Karpas-422 (cell line): ENCODE data around the gene EPB41L4A. TPM values are rescaled to one million over a fixed set of nuclear protein-coding genes. Genes with fewer than 3 reads are reported as not detected.

Experiments
- DNase-seq: peaks from one replicate; pipeline ENCODE4 v3.0.0-alpha.2; 2015
- H2AFZ ChIP-seq: fragments of 200-600 bp; sonication (generic); 2 replicates; pipeline ENCODE4 v1.6.1; 2014; ENCODE audit warnings: antibody characterized with exemption, low read length, mixed read lengths
- H3K27ac ChIP-seq: fragments of 200-600 bp; sonication (generic); 2 replicates; pipeline ENCODE4 v1.5.1; 2014; ENCODE audit warnings: mild to moderate bottlenecking, low read length, moderate library complexity
- H3K27me3 ChIP-seq: fragments of 200-600 bp; sonication (generic); 2 replicates; pipeline ENCODE4 v1.6.1; 2014; ENCODE audit warnings: low read length, mixed read lengths
- H3K36me3 ChIP-seq: fragments of 200-600 bp; sonication (generic); 2 replicates; pipeline ENCODE4 v1.6.1; 2014; ENCODE audit warnings: low read length, mixed read lengths; ENCODE audit not compliant: insufficient read depth
- H3K4me1 ChIP-seq: fragments of 200-600 bp; sonication (generic); 2 replicates; pipeline ENCODE4 v1.6.1; 2014; ENCODE audit warnings: mild to moderate bottlenecking, low read length, mixed read lengths
- H3K4me2 ChIP-seq: fragments of 200-600 bp; sonication (generic); 2 replicates; pipeline ENCODE4 v1.6.1; 2014; ENCODE audit warnings: low read length, low read depth, mild to moderate bottlenecking; ENCODE audit not compliant: poor library complexity, severe bottlenecking
- H3K4me3 ChIP-seq: fragments of 200-600 bp; sonication (generic); 2 replicates; pipeline ENCODE4 v1.5.1; 2014; ENCODE audit warnings: mild to moderate bottlenecking, antibody characterized with exemption, low read length, mixed read lengths
- H3K79me2 ChIP-seq: fragments of 200-600 bp; sonication (generic); 2 replicates; pipeline ENCODE4 v1.6.1; 2014; ENCODE audit warnings: mild to moderate bottlenecking, low read length, mixed read lengths
- H3K9ac ChIP-seq: fragments of 200-600 bp; sonication (generic); 2 replicates; pipeline ENCODE4 v1.6.0; 2014; ENCODE audit warnings: low read length
- H3K9me2 ChIP-seq: fragments of 200-600 bp; sonication (generic), shearing (Covaris generic); replicated peaks from 2 replicates; pipeline ENCODE4 v1.6.0; 2014; ENCODE audit warnings: mild to moderate bottlenecking, low read length, moderate library complexity; ENCODE audit not compliant: insufficient read depth
- H3K9me3 ChIP-seq: fragments of 300-700, 200-600 bp; sonication (generic); 2 replicates; pipeline ENCODE4 v1.6.1; 2014; ENCODE audit warnings: low read length, mixed read lengths
- H4K20me1 ChIP-seq: fragments of 200-600 bp; sonication (generic); 2 replicates; pipeline ENCODE4 v1.6.1; 2014; ENCODE audit warnings: mild to moderate bottlenecking, antibody characterized with exemption, low read length, low read depth; ENCODE audit not compliant: insufficient read depth
- total RNA-seq: library from RNA; depleted of rRNA; stranded (reverse); fragments of >200 nt; shearing (Covaris generic); gene quantifications from 2 replicates; pipeline ENCODE4 v1.2.3, GENCODE V29; 2014; ENCODE audit warnings: low replicate concordance

The EPB41L4A gene
- total RNA-seq, 1 experiment from 2014 or later: 0.63 TPM

GRCh38 chr5:112390327-112390726, 28.8 kb downstream of the EPB41L4A start:
- DNase-seq: no peak
- no peaks in the 10 kb centered on the region for H3K27me3 ChIP-seq

GRCh38 chr5:112388739-112389138, 30.3 kb downstream of the EPB41L4A start:
- H4K20me1 ChIP-seq: no peaks in the 10 kb centered on the region
- no peak overlapping the region for H3K9ac ChIP-seq
- H3K9me2 ChIP-seq: no peaks in the 10 kb centered on the region
- no peak overlapping the region for H3K27ac ChIP-seq
- DNase-seq: no peak
- H3K4me2 ChIP-seq: no peak overlapping the region
- H3K9me3 ChIP-seq: no peaks in the 10 kb centered on the region
- H3K4me3 ChIP-seq: no peak overlapping the region
- peaks cover 4% of the 10 kb centered on the region for H3K4me1 ChIP-seq
- no peaks in the 10 kb centered on the region for H3K79me2 ChIP-seq
- H2AFZ ChIP-seq: no peak overlapping the region
- no peaks in the 10 kb centered on the region for H3K27me3 ChIP-seq
- no peaks in the 10 kb centered on the region for H3K36me3 ChIP-seq

More at GRCh38 chr5:112390327-112390726, 28.8 kb downstream of the EPB41L4A start:
- no peak overlapping the region for H3K4me2 ChIP-seq
- no peaks in the 10 kb centered on the region for H3K9me3 ChIP-seq
- no peaks in the 10 kb centered on the region for H4K20me1 ChIP-seq
- H3K36me3 ChIP-seq: no peaks in the 10 kb centered on the region
- H3K9ac ChIP-seq: no peak overlapping the region
- no peak overlapping the region for H3K4me3 ChIP-seq
- H3K9me2 ChIP-seq: no peaks in the 10 kb centered on the region
- no peak overlapping the region for H3K27ac ChIP-seq
- no peaks in the 10 kb centered on the region for H3K4me1 ChIP-seq
- no peaks in the 10 kb centered on the region for H3K79me2 ChIP-seq
- no peak overlapping the region for H2AFZ ChIP-seq

- Histone ChIP-seq H3K4me1 (peaks cover 5% of the 10 kb centered on the region), H3K4me2 (no peak overlapping the region), H3K9me2 (no peaks in the 10 kb centered on the region), H4K20me1 (no peaks in the 10 kb centered on the region), H2AFZ (no peak overlapping the region), H3K79me2 (no peaks in the 10 kb centered on the region), H3K4me3 (no peak overlapping the region), H3K9me3 (no peaks in the 10 kb centered on the region), H3K9ac (no peak overlapping the region), H3K36me3 (no peaks in the 10 kb centered on the region), H3K27me3 (no peaks in the 10 kb centered on the region), H3K27ac (no peak overlapping the region)
- DNase-seq: no peak
These were observed 31.0 kb downstream of the EPB41L4A start for GRCh38 chr5:112388074-112388473.

- no peak for DNase-seq
- Histone ChIP-seq H3K4me2 (no peak overlapping the region), H3K79me2 (no peaks in the 10 kb centered on the region), H3K9ac (no peak overlapping the region), H3K27me3 (no peaks in the 10 kb centered on the region), H2AFZ (no peak overlapping the region), H3K4me3 (no peak overlapping the region), H3K36me3 (no peaks in the 10 kb centered on the region), H3K9me3 (no peaks in the 10 kb centered on the region), H3K4me1 (peaks cover 5% of the 10 kb centered on the region), H3K27ac (no peak overlapping the region), H3K9me2 (no peaks in the 10 kb centered on the region), H4K20me1 (no peaks in the 10 kb centered on the region)
These were observed 32.3 kb downstream of the EPB41L4A start for GRCh38 chr5:112386766-112387165.

GRCh38 chr5:112385969-112386368, 33.1 kb downstream of the EPB41L4A start:
- H3K9me2 ChIP-seq: no peaks in the 10 kb centered on the region
- no peak overlapping the region for H3K27ac ChIP-seq
- no peaks in the 10 kb centered on the region for H3K36me3 ChIP-seq
- no peak overlapping the region for H3K4me3 ChIP-seq
- no peaks in the 10 kb centered on the region for H3K27me3 ChIP-seq
- no peak overlapping the region for H3K9ac ChIP-seq
- H3K4me2 ChIP-seq: no peak overlapping the region
- no peak for DNase-seq
- H3K79me2 ChIP-seq: no peaks in the 10 kb centered on the region
- H3K9me3 ChIP-seq: no peaks in the 10 kb centered on the region
- peaks cover 5% of the 10 kb centered on the region for H3K4me1 ChIP-seq
- no peak overlapping the region for H2AFZ ChIP-seq
- H4K20me1 ChIP-seq: no peaks in the 10 kb centered on the region

- no peak overlapping the region for H3K9ac ChIP-seq
- no peaks in the 10 kb centered on the region for H3K79me2 ChIP-seq
- no peak overlapping the region for H3K4me3 ChIP-seq
- peaks cover 5% of the 10 kb centered on the region for H3K4me1 ChIP-seq
- H3K27me3 ChIP-seq: no peaks in the 10 kb centered on the region
- no peaks in the 10 kb centered on the region for H3K9me3 ChIP-seq
- H3K4me2 ChIP-seq: no peak overlapping the region
- no peak overlapping the region for H2AFZ ChIP-seq
- no peaks in the 10 kb centered on the region for H3K36me3 ChIP-seq
- H4K20me1 ChIP-seq: no peaks in the 10 kb centered on the region
- no peaks in the 10 kb centered on the region for H3K9me2 ChIP-seq
- no peak for DNase-seq
- H3K27ac ChIP-seq: no peak overlapping the region
These were observed 33.5 kb downstream of the EPB41L4A start for GRCh38 chr5:112385566-112385965.

- Histone ChIP-seq H3K4me3 (no peak overlapping the region), H2AFZ (no peak overlapping the region), H3K36me3 (no peaks in the 10 kb centered on the region), H3K4me1 (peaks cover 5% of the 10 kb centered on the region), H3K79me2 (no peaks in the 10 kb centered on the region), H3K9me3 (no peaks in the 10 kb centered on the region), H3K27me3 (no peaks in the 10 kb centered on the region), H3K9me2 (no peaks in the 10 kb centered on the region), H3K27ac (no peak overlapping the region), H3K4me2 (no peak overlapping the region), H3K9ac (no peak overlapping the region), H4K20me1 (no peaks in the 10 kb centered on the region)
- no peak for DNase-seq
These were observed 34.6 kb downstream of the EPB41L4A start for GRCh38 chr5:112384523-112384922.

GRCh38 chr5:112382886-112383285, 36.2 kb downstream of the EPB41L4A start:
- H3K4me2 ChIP-seq: no peak overlapping the region
- H3K4me1 ChIP-seq: peaks cover 5% of the 10 kb centered on the region
- no peak overlapping the region for H2AFZ ChIP-seq
- no peak overlapping the region for H3K27ac ChIP-seq
- no peaks in the 10 kb centered on the region for H3K9me3 ChIP-seq
- no peak for DNase-seq
- H4K20me1 ChIP-seq: no peaks in the 10 kb centered on the region
- H3K36me3 ChIP-seq: no peaks in the 10 kb centered on the region
- H3K9ac ChIP-seq: no peak overlapping the region
- no peaks in the 10 kb centered on the region for H3K79me2 ChIP-seq
- no peak overlapping the region for H3K4me3 ChIP-seq
- H3K9me2 ChIP-seq: no peaks in the 10 kb centered on the region
- H3K27me3 ChIP-seq: no peaks in the 10 kb centered on the region

GRCh38 chr5:112381521-112381920, 37.6 kb downstream of the EPB41L4A start:
- no peak for DNase-seq
- no peaks in the 10 kb centered on the region for H3K27me3 ChIP-seq
- no peaks in the 10 kb centered on the region for H3K9me3 ChIP-seq
- H2AFZ ChIP-seq: no peak overlapping the region
- H3K36me3 ChIP-seq: no peaks in the 10 kb centered on the region
- H3K27ac ChIP-seq: no peak overlapping the region
- no peaks in the 10 kb centered on the region for H3K79me2 ChIP-seq
- no peaks in the 10 kb centered on the region for H4K20me1 ChIP-seq
- no peak overlapping the region for H3K4me3 ChIP-seq
- H3K9ac ChIP-seq: no peak overlapping the region
- H3K4me1 ChIP-seq: peaks cover 5% of the 10 kb centered on the region
- H3K4me2 ChIP-seq: no peak overlapping the region
- no peaks in the 10 kb centered on the region for H3K9me2 ChIP-seq
